Heart left ventricle (tissue), 13 donors: ENCODE measurements around the gene TMEM272.

Source experiments
- POLR2A ChIP-seq, 2 donors: fragments of 450-650 bp; IDR thresholded peaks; one replicate each; pipeline ENCODE4 v1.6.1; 2017; ENCODE audit warnings: antibody characterized with exemption in 2 of 2, mild to moderate bottlenecking in 2 of 2, moderate library complexity in 2 of 2
- TF ChIP-seq, protein P1 (sequence below), 12 donors: fragments of 200-600 bp; sonication (generic) in 4 of 12; IDR thresholded peaks; one replicate each; pipeline versions ENCODE4 v1.5.0 to v1.8.0; 2018 to 2022; ENCODE audit warnings: antibody characterized with exemption in 12 of 12, mild to moderate bottlenecking in 5 of 12
- donor health status: ischemic (EF 13 %, LVEDD 7.1; RV severe dilation, severe dysfunction).
- donor health status: DM: no; HTN: yes; CAD: no.
- donor health status: DM: no; HTN: no; CAD: no.
- donor health status: ischemic (EF 25% LVEDD 6.9; RV normal size, moderate dysfunction).
- donor health status: ischemic (EF 25% LVEDD 5.7; RV mildly dilated, moderate dysfunction).
- donor health status: ischemic (EF 35%, LVEDD 5.7; RV mildly dilated, moderate dysfunction).
- donor health status: nonischemic (EF 11% LVEDD 7.7; RV severe dilation, severe dysfunction).
- donor health status: DM: yes; HTN: yes; CAD: no.
- donor health status: PGD.
- donor health status: ischemic (EF 29% LVEDD 5.4; RV normal size, mild dysfunction).
- donor health status: nonischemic (EF 23%, LVEDD 6.1; RV moderate dilation, normal function).

GRCh38 chr13:51841732-51842131 is 3.2 kb downstream of the TMEM272 start:
- TF ChIP-seq, protein P1, sequence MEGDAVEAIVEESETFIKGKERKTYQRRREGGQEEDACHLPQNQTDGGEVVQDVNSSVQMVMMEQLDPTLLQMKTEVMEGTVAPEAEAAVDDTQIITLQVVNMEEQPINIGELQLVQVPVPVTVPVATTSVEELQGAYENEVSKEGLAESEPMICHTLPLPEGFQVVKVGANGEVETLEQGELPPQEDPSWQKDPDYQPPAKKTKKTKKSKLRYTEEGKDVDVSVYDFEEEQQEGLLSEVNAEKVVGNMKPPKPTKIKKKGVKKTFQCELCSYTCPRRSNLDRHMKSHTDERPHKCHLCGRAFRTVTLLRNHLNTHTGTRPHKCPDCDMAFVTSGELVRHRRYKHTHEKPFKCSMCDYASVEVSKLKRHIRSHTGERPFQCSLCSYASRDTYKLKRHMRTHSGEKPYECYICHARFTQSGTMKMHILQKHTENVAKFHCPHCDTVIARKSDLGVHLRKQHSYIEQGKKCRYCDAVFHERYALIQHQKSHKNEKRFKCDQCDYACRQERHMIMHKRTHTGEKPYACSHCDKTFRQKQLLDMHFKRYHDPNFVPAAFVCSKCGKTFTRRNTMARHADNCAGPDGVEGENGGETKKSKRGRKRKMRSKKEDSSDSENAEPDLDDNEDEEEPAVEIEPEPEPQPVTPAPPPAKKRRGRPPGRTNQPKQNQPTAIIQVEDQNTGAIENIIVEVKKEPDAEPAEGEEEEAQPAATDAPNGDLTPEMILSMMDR (IDR thresholded peaks at IDR 0.05): no peak
- no peak for TF ChIP-seq POLR2A (IDR thresholded peaks at IDR 0.05)
